SU-DHL-6 (cell line): ENCODE data around the gene C2orf42.
A peak's percentile ranks its signal among the peaks of the same experiment; 100 is the strongest.

ENCODE experiments used
- EZH2phosphoT487 ChIP-seq: fragments of 200-600 bp; sonication (generic), shearing (Covaris generic); conservative IDR thresholded peaks from 2 replicates; pipeline ENCODE4 v1.6.1; 2018; ENCODE audit warnings: mild to moderate bottlenecking, antibody characterized with exemption, low read length, moderate library complexity, mixed read lengths
- TF ChIP-seq, protein P1 (sequence below): fragments of 200-600 bp; sonication (generic); IDR thresholded peaks from one replicate; pipeline ENCODE4 v1.5.1; 2017; ENCODE audit warnings: antibody characterized with exemption, mild to moderate bottlenecking, low read length, moderate library complexity; ENCODE audit not compliant: insufficient read depth, poor library complexity, severe bottlenecking

DNA sequence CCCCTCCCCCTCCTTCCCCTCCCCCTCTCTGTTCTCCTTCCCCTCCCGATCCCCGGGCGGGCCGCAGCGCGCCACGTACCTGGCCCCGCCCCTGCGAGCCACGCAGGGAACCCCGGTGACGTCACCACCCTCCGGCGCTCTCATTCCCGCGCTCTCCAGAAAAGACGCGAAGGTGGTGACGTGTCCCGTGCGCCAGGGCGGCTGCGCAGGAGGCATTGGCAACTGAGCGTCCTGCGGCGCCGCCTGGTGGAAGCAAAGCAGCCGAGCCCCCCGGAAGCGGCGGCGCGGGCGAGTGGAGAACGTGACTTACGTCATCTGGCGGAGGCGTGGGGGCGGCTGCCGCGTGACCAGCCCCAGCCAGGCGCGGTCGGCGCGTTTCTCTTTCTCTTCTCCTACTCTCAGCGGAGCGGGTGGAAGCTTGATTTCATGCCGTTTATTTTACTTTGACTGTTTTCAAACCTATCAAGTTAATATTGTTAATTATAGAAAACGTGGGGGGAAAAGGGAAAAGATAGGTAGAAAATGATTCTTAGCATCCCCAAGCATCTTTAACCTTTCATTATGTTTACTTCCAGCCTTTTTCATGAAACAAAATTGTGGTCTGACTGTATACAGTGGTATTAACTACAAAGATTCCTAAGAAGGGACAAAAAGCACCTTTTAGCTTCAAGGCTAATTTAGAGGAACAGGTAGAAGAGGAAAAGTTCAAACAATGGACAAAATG is 48.1 kb downstream of the C2orf42 start:
- TF ChIP-seq, protein P1, sequence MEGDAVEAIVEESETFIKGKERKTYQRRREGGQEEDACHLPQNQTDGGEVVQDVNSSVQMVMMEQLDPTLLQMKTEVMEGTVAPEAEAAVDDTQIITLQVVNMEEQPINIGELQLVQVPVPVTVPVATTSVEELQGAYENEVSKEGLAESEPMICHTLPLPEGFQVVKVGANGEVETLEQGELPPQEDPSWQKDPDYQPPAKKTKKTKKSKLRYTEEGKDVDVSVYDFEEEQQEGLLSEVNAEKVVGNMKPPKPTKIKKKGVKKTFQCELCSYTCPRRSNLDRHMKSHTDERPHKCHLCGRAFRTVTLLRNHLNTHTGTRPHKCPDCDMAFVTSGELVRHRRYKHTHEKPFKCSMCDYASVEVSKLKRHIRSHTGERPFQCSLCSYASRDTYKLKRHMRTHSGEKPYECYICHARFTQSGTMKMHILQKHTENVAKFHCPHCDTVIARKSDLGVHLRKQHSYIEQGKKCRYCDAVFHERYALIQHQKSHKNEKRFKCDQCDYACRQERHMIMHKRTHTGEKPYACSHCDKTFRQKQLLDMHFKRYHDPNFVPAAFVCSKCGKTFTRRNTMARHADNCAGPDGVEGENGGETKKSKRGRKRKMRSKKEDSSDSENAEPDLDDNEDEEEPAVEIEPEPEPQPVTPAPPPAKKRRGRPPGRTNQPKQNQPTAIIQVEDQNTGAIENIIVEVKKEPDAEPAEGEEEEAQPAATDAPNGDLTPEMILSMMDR: peak; percentile 83
- TF ChIP-seq EZH2phosphoT487: no peak
